ENCODE data around the gene NEIL3.
"Not testable (repeated sequence)": the region's sequence is repeated elsewhere in the genome, so short reads cannot be mapped to it uniquely, and the experiment has no call there.

Gene NEIL3

GRCh38 chr4:177302371-177303100 lies 7.1 kb upstream of the NEIL3 start:
- DNase-seq = no peak

- no peak for DNase-seq
Observed at GRCh38 chr4:177304094-177304493, 5.6 kb upstream of the NEIL3 start.

- not testable (repeated sequence) for DNase-seq
Observed at GRCh38 chr4:177304864-177305263, 4.8 kb upstream of the NEIL3 start.

GRCh38 chr4:177308125-177308524 lies 1.5 kb upstream of the NEIL3 start:
- no peak for DNase-seq

- no peak for DNase-seq
Observed at GRCh38 chr4:177308847-177309521, 690 bp upstream of the NEIL3 start.

- no peak for DNase-seq
Observed at GRCh38 chr4:177311589-177311988, 1.9 kb downstream of the NEIL3 start.

- no peak for DNase-seq
Observed at GRCh38 chr4:177313263-177313662, 3.6 kb downstream of the NEIL3 start.

- DNase-seq = no peak
Observed at GRCh38 chr4:177315767-177316464, 6.2 kb downstream of the NEIL3 start.

GRCh38 chr4:177320721-177321120 lies 11.0 kb downstream of the NEIL3 start:
- no peak for DNase-seq

GRCh38 chr4:177321647-177322046 lies 12.0 kb downstream of the NEIL3 start:
- no peak for DNase-seq

- no peak for DNase-seq
Observed at GRCh38 chr4:177322266-177322665, 12.6 kb downstream of the NEIL3 start.

- no peak for DNase-seq
Observed at GRCh38 chr4:177322881-177323280, 13.2 kb downstream of the NEIL3 start.

- DNase-seq = no peak
Observed at GRCh38 chr4:177323416-177323815, 13.7 kb downstream of the NEIL3 start.

- no peak for DNase-seq
Observed at GRCh38 chr4:177332119-177332518, 22.4 kb downstream of the NEIL3 start.

GRCh38 chr4:177339477-177340374 lies 30.1 kb downstream of the NEIL3 start:
- DNase-seq = no peak

GRCh38 chr4:177348348-177348747 lies 38.7 kb downstream of the NEIL3 start:
- DNase-seq = no peak

GRCh38 chr4:177349191-177349590 lies 39.5 kb downstream of the NEIL3 start:
- DNase-seq = no peak

GRCh38 chr4:177351622-177352244 lies 42.1 kb downstream of the NEIL3 start:
- DNase-seq = no peak

GRCh38 chr4:177356206-177356605 lies 46.5 kb downstream of the NEIL3 start:
- no peak for DNase-seq

GRCh38 chr4:177356921-177357320 lies 47.2 kb downstream of the NEIL3 start:
- DNase-seq = no peak

GRCh38 chr4:177367336-177367735 lies 57.7 kb downstream of the NEIL3 start:
- DNase-seq = no peak

- no peak for DNase-seq
Observed at GRCh38 chr4:177369372-177369771, 59.7 kb downstream of the NEIL3 start.
